ENCODE data around the gene ATP5F1D. TPM values are rescaled to one million over a fixed set of nuclear protein-coding genes. Genes with fewer than 3 reads are reported as not detected.

Gene ATP5F1D
- total and polyA plus RNA-seq, 2 of the 13 experiments (the other 11 are each of a cell fraction or from before 2014, with no cell fraction given), result 39.4 to 78.7 TPM

- TF ChIP-seq GRHL1 (CRISPR knock-in tag; conservative IDR thresholded peaks at IDR 0.05) (no peak), CENPT (CRISPR knock-in tag; IDR thresholded peaks at IDR 0.05; ENCODE audit: low read depth) (peak; percentile 40; the same call in 1 of the 2 replicates), ZNF766 (CRISPR knock-in tag; IDR thresholded peaks at IDR 0.05; ENCODE audit: borderline replicate concordance) (no peak), TMF1 (CRISPR knock-in tag; IDR thresholded peaks at IDR 0.05; ENCODE audit: low read depth) (peak; percentile 20; the same call in 1 of the 2 replicates), THAP11 (CRISPR knock-in tag; IDR thresholded peaks at IDR 0.05) (peak; percentile 83), SAFB2 (CRISPR knock-in tag; IDR thresholded peaks at IDR 0.05; ENCODE audit: borderline replicate concordance, low read depth) (peak; percentile 40), HCFC1 (IDR thresholded peaks at IDR 0.05; ENCODE audit: low read depth, low read length) (peak; percentile 17; the same call in 1 of the 2 replicates), IKZF4 (CRISPR knock-in tag; IDR thresholded peaks at IDR 0.05; ENCODE audit: borderline replicate concordance, low read depth, not compliant biosample characterization) (peak; percentile 35), SAP130 (CRISPR knock-in tag; IDR thresholded peaks at IDR 0.05; ENCODE audit: low read depth) (peak; percentile 51), CBX2 (IDR thresholded peaks at IDR 0.05; ENCODE audit: low read depth, low read length) (no peak), CBX2 (CRISPR knock-in tag; IDR thresholded peaks at IDR 0.05; ENCODE audit: low read depth) (no peak), SATB2 (CRISPR knock-in tag; IDR thresholded peaks at IDR 0.05) (no peak), ZBTB20 (CRISPR knock-in tag; IDR thresholded peaks at IDR 0.05; ENCODE audit: borderline replicate concordance, low read depth) (0 out of 2 replicates have a peak, but pooled peaks have one; percentile 13), HNF4G (IDR thresholded peaks at IDR 0.05; ENCODE audit: borderline replicate concordance, low read depth, low read length) (no peak; the same call in 1 of the 2 replicates), HNF4G (CRISPR knock-in tag; IDR thresholded peaks at IDR 0.05; ENCODE audit: borderline replicate concordance, low read depth) (0 out of 2 replicates have a peak, but pooled peaks have one; percentile 18), PBX2 (CRISPR knock-in tag; IDR thresholded peaks at IDR 0.05) (no peak)
- TF ChIP-seq, protein P1, sequence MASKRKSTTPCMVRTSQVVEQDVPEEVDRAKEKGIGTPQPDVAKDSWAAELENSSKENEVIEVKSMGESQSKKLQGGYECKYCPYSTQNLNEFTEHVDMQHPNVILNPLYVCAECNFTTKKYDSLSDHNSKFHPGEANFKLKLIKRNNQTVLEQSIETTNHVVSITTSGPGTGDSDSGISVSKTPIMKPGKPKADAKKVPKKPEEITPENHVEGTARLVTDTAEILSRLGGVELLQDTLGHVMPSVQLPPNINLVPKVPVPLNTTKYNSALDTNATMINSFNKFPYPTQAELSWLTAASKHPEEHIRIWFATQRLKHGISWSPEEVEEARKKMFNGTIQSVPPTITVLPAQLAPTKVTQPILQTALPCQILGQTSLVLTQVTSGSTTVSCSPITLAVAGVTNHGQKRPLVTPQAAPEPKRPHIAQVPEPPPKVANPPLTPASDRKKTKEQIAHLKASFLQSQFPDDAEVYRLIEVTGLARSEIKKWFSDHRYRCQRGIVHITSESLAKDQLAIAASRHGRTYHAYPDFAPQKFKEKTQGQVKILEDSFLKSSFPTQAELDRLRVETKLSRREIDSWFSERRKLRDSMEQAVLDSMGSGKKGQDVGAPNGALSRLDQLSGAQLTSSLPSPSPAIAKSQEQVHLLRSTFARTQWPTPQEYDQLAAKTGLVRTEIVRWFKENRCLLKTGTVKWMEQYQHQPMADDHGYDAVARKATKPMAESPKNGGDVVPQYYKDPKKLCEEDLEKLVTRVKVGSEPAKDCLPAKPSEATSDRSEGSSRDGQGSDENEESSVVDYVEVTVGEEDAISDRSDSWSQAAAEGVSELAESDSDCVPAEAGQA (IDR thresholded peaks at IDR 0.05; ENCODE audit: low read depth), result peak; percentile 92
- TF ChIP-seq, protein P1 (CRISPR knock-in tag; IDR thresholded peaks at IDR 0.05; ENCODE audit: borderline replicate concordance), result no peak
Observed at GRCh38 chr19:1239796-1240737, 1.5 kb upstream of the ATP5F1D start (continued).

Data from HepG2 (cell line).